GM19240 (cell line): ENCODE data around the gene ADAMTS17.

Source experiments
- DNase-seq: peaks from one replicate; pipeline ENCODE4 v3.0.0; 2011; ENCODE audit warnings: low spot score; ENCODE audit not compliant: insufficient read length

The ADAMTS17 gene

GRCh38 chr15:100252779-100253417 is 88.9 kb downstream of the ADAMTS17 start:
- DNase-seq = no peak

GRCh38 chr15:100252359-100252758 is 89.4 kb downstream of the ADAMTS17 start:
- DNase-seq = no peak

GRCh38 chr15:100250176-100250800 is 91.5 kb downstream of the ADAMTS17 start:
- DNase-seq = no peak

GRCh38 chr15:100249096-100249815 is 92.5 kb downstream of the ADAMTS17 start:
- no peak for DNase-seq

GRCh38 chr15:100248236-100248635 is 93.5 kb downstream of the ADAMTS17 start:
- no peak for DNase-seq

- DNase-seq = no peak
Observed at GRCh38 chr15:100247228-100248225, 94.2 kb downstream of the ADAMTS17 start.

- DNase-seq = no peak
Observed at GRCh38 chr15:100245855-100246254, 95.9 kb downstream of the ADAMTS17 start.

- no peak for DNase-seq
Observed at GRCh38 chr15:100245487-100245820, 96.3 kb downstream of the ADAMTS17 start.

GRCh38 chr15:100244796-100245486 is 96.8 kb downstream of the ADAMTS17 start:
- DNase-seq = no peak

GRCh38 chr15:100242989-100243388 is 98.8 kb downstream of the ADAMTS17 start:
- DNase-seq = no peak

- DNase-seq = no peak
Observed at GRCh38 chr15:100241572-100242482, 99.9 kb downstream of the ADAMTS17 start.

GRCh38 chr15:100236981-100237720 is 104.6 kb downstream of the ADAMTS17 start:
- DNase-seq = no peak

GRCh38 chr15:100235030-100235617 is 106.7 kb downstream of the ADAMTS17 start:
- DNase-seq = no peak

- DNase-seq = no peak
Observed at GRCh38 chr15:100234158-100235029, 107.4 kb downstream of the ADAMTS17 start.

- no peak for DNase-seq
Observed at GRCh38 chr15:100230784-100231183, 111.0 kb downstream of the ADAMTS17 start.

- DNase-seq = no peak
Observed at GRCh38 chr15:100229181-100230163, 112.3 kb downstream of the ADAMTS17 start.

- no peak for DNase-seq
Observed at GRCh38 chr15:100227781-100228180, 114.0 kb downstream of the ADAMTS17 start.
